Measurements from ENCODE around the gene LIN52. TPM values are rescaled to one million over a fixed set of nuclear protein-coding genes. Genes with fewer than 3 reads are reported as not detected.
"Not testable (repeated sequence)": the region's sequence is repeated elsewhere in the genome, so short reads cannot be mapped to it uniquely, and the experiment has no call there.

LIN52 gene
- total RNA-seq, 2 donors from 2014 or later, result 8.7 to 22.1 TPM

DNA sequence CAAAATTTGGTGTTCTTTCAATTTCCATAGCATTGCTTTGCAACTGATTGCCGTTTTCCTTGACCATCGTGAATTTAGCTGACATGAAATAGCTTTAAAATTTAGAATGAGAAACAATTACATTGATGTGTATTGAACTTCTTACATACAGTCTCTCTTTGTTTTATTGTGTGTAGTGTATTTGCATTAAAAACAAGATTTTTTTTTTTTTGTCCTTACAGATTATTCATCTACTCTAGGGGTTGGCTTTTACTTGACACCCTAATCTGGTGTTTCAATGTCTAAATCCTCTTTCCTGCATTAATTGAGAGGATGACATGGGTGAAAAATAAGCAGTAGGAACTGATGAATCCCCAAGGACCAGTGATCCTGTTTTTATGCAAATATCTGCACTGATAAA is 20.6 kb downstream of the LIN52 start:
- Histone ChIP-seq H3K4me1 (ENCODE audit: control insufficient read depth in 1 of 2, low read depth in 2 of 2) (peaks cover 4 to 9% of the 10 kb centered on the region in 2 donors), H3K9me3 (no peaks in the 10 kb centered on the region), H3K36me3 (peaks cover 2% of the 10 kb centered on the region), H3K27ac (no peak overlapping the region), H3K4me3 (no peak overlapping the region), H3K27me3 (replicated peaks; ENCODE audit: insufficient read depth) (no peaks in the 10 kb centered on the region)
- DNase-seq (ENCODE audit: low spot score), result no peak
- TF ChIP-seq, protein P1, sequence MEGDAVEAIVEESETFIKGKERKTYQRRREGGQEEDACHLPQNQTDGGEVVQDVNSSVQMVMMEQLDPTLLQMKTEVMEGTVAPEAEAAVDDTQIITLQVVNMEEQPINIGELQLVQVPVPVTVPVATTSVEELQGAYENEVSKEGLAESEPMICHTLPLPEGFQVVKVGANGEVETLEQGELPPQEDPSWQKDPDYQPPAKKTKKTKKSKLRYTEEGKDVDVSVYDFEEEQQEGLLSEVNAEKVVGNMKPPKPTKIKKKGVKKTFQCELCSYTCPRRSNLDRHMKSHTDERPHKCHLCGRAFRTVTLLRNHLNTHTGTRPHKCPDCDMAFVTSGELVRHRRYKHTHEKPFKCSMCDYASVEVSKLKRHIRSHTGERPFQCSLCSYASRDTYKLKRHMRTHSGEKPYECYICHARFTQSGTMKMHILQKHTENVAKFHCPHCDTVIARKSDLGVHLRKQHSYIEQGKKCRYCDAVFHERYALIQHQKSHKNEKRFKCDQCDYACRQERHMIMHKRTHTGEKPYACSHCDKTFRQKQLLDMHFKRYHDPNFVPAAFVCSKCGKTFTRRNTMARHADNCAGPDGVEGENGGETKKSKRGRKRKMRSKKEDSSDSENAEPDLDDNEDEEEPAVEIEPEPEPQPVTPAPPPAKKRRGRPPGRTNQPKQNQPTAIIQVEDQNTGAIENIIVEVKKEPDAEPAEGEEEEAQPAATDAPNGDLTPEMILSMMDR (IDR thresholded peaks at IDR 0.05), result no peak
- ATAC-seq (ENCODE audit: insufficient number of reproducible peaks, low FRiP score, low read depth), result no peak

DNA sequence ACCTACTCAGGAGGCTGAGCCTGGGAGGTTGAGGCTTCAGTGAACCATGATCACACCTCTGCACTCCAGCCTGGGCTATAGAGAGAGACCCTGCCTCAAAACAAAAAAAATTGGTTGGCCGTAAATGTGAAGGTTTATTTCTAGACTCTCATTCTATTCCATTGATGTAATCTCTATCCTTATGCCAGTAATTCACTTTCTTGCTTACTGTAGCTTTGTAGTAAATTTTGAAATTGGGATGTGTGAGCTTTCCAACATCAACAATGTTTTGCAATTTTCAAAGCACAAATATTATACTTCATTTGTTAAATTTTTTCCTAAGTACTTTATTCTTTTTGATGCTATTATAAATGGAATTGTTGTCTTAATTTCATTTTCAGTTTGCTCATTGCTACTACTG is 24.6 kb downstream of the LIN52 start:
- H3K27ac ChIP-seq, result no peak overlapping the region
- TF ChIP-seq, protein P1 (IDR thresholded peaks at IDR 0.05), result no peak
- DNase-seq (ENCODE audit: low spot score) (no peak), ATAC-seq (ENCODE audit: insufficient number of reproducible peaks, low FRiP score, low read depth) (no peak)
- no peaks in the 10 kb centered on the region for H3K27me3 ChIP-seq (replicated peaks; ENCODE audit: insufficient read depth)
- H3K9me3 ChIP-seq, result no peaks in the 10 kb centered on the region
- peaks cover 4 to 9% of the 10 kb centered on the region in 2 donors for H3K4me1 ChIP-seq (ENCODE audit: control insufficient read depth in 1 of 2, low read depth in 2 of 2)
- H3K36me3 ChIP-seq, result no peaks in the 10 kb centered on the region
- H3K4me3 ChIP-seq, result no peak overlapping the region

DNA sequence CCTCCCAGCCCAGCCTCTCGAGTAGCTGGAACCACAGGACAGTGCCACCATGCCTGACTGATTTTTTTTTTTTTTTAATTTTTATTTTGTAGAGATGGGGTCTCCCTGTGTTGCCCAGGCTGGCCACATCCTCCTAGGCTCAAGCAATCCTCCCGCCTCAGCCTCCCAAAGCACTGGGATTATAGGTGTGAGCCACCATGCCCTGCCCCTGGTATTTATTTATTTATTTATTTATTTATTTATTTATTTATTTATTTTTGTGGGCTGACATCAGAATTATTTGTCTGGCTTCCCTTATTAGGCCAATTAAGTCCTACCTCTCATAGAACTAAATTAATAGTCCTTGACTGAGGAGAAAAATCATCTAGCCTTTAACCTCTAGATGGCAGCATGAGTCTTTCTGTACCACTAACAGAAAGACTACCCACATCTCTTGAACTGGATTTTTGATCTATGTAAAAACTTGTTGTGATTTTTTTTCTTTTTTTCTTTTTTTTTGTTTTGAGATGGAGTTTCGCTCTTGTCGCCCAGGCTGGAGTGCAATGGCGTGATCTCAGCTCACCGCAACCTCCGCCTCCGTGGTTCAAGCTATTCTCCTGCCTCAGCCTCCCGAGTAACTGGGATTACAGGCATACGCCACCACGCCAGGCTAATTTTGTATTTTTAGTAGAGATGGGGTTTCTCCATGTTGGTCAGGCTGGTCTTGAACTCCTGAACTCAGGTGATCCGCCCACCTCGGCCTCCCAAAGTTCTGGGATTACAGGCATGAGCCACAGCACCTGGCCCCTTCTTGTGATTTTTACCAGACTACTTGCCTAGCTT is 26.9 kb downstream of the LIN52 start:
- TF ChIP-seq, protein P1 (IDR thresholded peaks at IDR 0.05), result peak; percentile 19
- ATAC-seq (ENCODE audit: insufficient number of reproducible peaks, low FRiP score, low read depth); H3K36me3 ChIP-seq; DNase-seq (ENCODE audit: low spot score); H3K4me3 ChIP-seq; H3K4me1 ChIP-seq (ENCODE audit: control insufficient read depth in 1 of 2, low read depth in 2 of 2); H3K27ac ChIP-seq; H3K27me3 ChIP-seq (replicated peaks; ENCODE audit: insufficient read depth); H3K9me3 ChIP-seq: not testable (repeated sequence)

DNA sequence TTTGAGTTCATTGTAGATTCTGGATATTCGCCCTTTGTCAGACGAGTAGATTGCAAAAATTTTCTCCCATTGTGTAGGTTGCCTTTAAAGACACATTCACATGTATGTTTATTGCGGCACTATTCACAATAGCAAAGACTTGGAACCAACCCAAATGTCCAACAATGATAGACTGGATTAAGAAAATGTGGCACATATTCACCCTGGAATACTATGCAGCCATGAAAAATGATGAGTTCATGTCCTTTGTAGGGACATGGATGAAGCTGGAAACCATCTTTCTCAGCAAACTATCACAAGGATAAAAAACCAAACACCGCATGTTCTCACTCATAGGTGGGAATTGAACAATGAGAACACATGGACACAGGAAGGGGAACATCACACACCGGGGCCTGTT is 40.7 kb downstream of the LIN52 start:
- not testable (repeated sequence) for H3K4me3 ChIP-seq; H3K36me3 ChIP-seq; H3K27me3 ChIP-seq (replicated peaks; ENCODE audit: insufficient read depth); H3K4me1 ChIP-seq (ENCODE audit: control insufficient read depth in 1 of 2, low read depth in 2 of 2); DNase-seq (ENCODE audit: low spot score); H3K27ac ChIP-seq; H3K9me3 ChIP-seq; ATAC-seq (ENCODE audit: insufficient number of reproducible peaks, low FRiP score, low read depth)

DNA sequence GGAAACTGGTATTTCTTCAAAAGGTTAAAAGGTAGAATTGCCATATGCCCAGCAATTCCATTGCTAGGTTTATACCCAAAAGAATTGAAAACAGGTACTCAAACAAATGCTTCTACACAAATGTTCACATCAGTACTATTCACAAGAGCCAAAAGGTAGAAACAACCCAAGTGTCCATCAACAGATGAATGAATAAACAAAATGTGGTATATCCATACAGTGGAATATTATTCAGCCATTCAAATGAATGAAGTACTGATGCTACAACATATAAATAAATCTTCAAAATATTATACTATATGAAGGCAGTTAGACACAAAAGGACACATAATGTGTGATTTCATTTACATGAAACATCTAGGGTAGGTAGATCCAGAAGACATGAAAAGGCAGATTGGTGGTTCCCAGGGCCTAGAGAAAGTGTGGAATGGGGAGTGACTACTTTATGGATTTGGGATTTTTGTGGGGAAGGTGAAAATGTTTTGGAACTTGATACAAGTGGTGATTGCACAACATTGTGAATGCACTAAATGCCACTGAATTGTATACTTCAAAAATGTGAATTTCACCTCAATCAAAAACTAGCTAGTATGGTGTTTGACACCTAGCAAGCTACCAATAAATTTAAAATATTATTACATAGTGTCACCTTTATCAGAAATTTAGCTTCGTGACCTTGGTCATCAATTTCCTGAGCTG is 41.7 kb downstream of the LIN52 start:
- Histone ChIP-seq H3K4me3 (no peak overlapping the region), H3K36me3 (no peaks in the 10 kb centered on the region), H3K27me3 (replicated peaks; ENCODE audit: insufficient read depth) (no peaks in the 10 kb centered on the region), H3K27ac (no peak overlapping the region), H3K9me3 (no peaks in the 10 kb centered on the region), H3K4me1 (ENCODE audit: control insufficient read depth in 1 of 2, low read depth in 2 of 2) (no peaks in the 10 kb centered on the region)
- no peak for ATAC-seq (ENCODE audit: insufficient number of reproducible peaks, low FRiP score, low read depth)
- TF ChIP-seq, protein P1 (IDR thresholded peaks at IDR 0.05), result no peak
- no peak for DNase-seq (ENCODE audit: low spot score)

Data from thoracic aorta (tissue), 2 donors.